Right lobe of liver (tissue), 6 donors: Measurements from ENCODE around the gene CDC14A. TPM values are rescaled to one million over a fixed set of nuclear protein-coding genes. Genes with fewer than 3 reads are reported as not detected.

Experiments used
- ATAC-seq, 4 donors: fragments of 200-7000 bp; cut with Tn5 transposase; one replicate each; pipeline ENCODE4 v1.9.1; 2020; ENCODE audit warnings: mild to moderate bottlenecking in 4 of 4, moderate library complexity in 4 of 4
- DNase-seq, 3 donors: peaks; one replicate each; pipeline ENCODE4 v3.0.0-alpha.2; 2020
- H3K27ac ChIP-seq, 3 donors: fragments of 200-600 bp; one replicate each; pipeline ENCODE4 v1.8.0; 2022
- H3K27me3 ChIP-seq, 2 donors: fragments of 200-600 bp; one replicate each; pipeline ENCODE4 v1.8.0; 2022
- H3K36me3 ChIP-seq, 4 donors: fragments of 200-600 bp; sonication (generic) in 1 of 4; one replicate each; pipeline versions ENCODE4 v1.5.1 to v1.8.0; 2017 to 2022; ENCODE audit warnings: control low read depth in 1 of 4
- H3K4me1 ChIP-seq, 4 donors: fragments of 200-600 bp; sonication (generic) in 1 of 4; one replicate each; pipeline versions ENCODE4 v1.5.1 to v1.8.0; 2017 to 2022; ENCODE audit warnings: control low read depth in 1 of 4
- H3K4me3 ChIP-seq, 3 donors: fragments of 200-600 bp; one replicate each; pipeline ENCODE4 v1.8.0; 2022
- H3K9me3 ChIP-seq, 4 donors: fragments of 200-600 bp; sonication (generic) in 1 of 4; one replicate each; pipeline versions ENCODE4 v1.5.1 to v1.8.0; 2017 to 2022; ENCODE audit warnings: control low read depth in 1 of 4
- POLR2A ChIP-seq: fragments of 450-650 bp; IDR thresholded peaks from one replicate; pipeline ENCODE4 v1.6.1; 2017; ENCODE audit warnings: antibody characterized with exemption, mild to moderate bottlenecking
- WGBS: methylation state at CpG from one replicate; pipeline ENCODE4 v1.1.6; 2018; ENCODE audit warnings: low coverage, low lambda C conversion rate; ENCODE audit not compliant: insufficient coverage; ENCODE audit errors: missing lambda C conversion rate; 5-methylcytosine and 5-hydroxymethylcytosine counted together
- intact Hi-C, 2 donors: fragments of 100-400 bp; cut with DNase I; formaldehyde crosslinking; loops; one replicate each; pipeline versions ENCODE4 v1.11.2 to v1.14.1; 2022
- total RNA-seq, 6 experiments: library from RNA; depleted of rRNA in 2 of 6; stranded (reverse); fragments of >200 nt in 2 of 6; fragmentation: NEBNext Ultra II Directional in 3 of 6; extraction: Animal tissue kit (Norgen Biotek cat#: 25700) in 3 of 6; gene quantifications; one replicate each; pipeline versions ENCODE4 v1.1.0 to v1.2.4, GENCODE V29; 2016 to 2023
- TF ChIP-seq, protein P1 (sequence below), 4 donors: fragments of 200-600 bp in 3 of 4; fragments of 450-650 bp in 1 of 4; IDR thresholded peaks; one replicate each; pipeline versions ENCODE4 v1.5.1 to v1.8.0; 2016 to 2022; ENCODE audit warnings: antibody characterized with exemption in 4 of 4, mild to moderate bottlenecking in 2 of 4
- donor health status: DM: no; HTN: yes; CAD: no.
- donor health status: DM: no; HTN: no; CAD: no.
- donor health status: DM: no; HTN: no; CAD: no.
- donor health status: DM: no; HTN: yes; CAD: no.
- donor health status: DM: no; HTN: yes; CAD: no.

CDC14A gene
- total RNA-seq, 6 experiments from 2014 or later: 1.1 to 3.3 (median 1.6) TPM

DNA sequence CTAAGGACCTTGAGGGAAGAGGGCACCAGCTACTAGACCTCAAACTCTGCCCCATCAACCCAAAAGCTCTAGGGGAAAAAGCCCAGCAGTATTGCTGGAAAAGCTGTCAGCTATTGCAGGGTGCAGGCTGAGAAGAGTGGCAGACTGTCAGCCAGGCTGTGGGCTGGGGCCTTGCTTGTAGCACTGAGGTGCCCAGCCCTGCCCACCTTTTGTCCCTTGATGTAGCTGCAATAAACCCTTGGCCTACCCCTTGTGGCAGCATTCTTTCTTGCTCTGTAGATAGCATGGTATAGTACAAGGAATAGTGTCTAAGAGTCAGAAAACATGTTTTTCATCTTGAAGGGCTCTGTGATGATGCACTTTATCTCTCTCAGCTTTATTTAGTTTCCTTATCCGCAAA lies 39.4 kb downstream of the CDC14A start:
- TF ChIP-seq, protein P1, sequence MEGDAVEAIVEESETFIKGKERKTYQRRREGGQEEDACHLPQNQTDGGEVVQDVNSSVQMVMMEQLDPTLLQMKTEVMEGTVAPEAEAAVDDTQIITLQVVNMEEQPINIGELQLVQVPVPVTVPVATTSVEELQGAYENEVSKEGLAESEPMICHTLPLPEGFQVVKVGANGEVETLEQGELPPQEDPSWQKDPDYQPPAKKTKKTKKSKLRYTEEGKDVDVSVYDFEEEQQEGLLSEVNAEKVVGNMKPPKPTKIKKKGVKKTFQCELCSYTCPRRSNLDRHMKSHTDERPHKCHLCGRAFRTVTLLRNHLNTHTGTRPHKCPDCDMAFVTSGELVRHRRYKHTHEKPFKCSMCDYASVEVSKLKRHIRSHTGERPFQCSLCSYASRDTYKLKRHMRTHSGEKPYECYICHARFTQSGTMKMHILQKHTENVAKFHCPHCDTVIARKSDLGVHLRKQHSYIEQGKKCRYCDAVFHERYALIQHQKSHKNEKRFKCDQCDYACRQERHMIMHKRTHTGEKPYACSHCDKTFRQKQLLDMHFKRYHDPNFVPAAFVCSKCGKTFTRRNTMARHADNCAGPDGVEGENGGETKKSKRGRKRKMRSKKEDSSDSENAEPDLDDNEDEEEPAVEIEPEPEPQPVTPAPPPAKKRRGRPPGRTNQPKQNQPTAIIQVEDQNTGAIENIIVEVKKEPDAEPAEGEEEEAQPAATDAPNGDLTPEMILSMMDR (IDR thresholded peaks at IDR 0.05): no peak
- no peak for TF ChIP-seq POLR2A
- Histone ChIP-seq H3K36me3 (no peaks in the 10 kb centered on the region), H3K27ac (no peak overlapping the region), H3K4me1 (no peaks in the 10 kb centered on the region), H3K4me3 (no peak overlapping the region), H3K27me3 (no peaks in the 10 kb centered on the region), H3K9me3 (no peaks in the 10 kb centered on the region)
- intact Hi-C loops: no loop called here
- DNase-seq: no peak
- WGBS: 50% methylated on average over 1 of the region's 1 CpG
- ATAC-seq: peak in 3 of 4 donors; percentile 7 to 27 (median 18)

DNA sequence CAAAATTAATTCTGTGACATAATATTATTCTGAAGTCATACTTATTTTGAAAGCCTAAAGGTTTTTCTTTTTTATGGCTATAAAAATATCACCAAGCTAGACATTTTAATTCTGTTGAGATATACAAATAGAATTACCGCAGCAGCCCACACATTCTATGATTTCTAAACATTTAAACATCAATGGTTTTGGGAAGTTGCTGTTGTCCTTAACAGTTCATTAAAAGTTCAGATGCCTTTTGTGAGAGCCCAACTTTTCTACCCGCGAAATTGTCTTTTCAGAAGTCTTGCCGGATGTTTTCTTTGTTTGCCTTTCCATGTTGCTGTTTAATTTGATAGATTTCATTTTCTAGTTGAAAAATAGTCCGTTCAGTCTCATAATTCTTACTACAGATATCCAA lies 40.5 kb downstream of the CDC14A start:
- no peak for ATAC-seq
- Histone ChIP-seq H3K9me3 (no peaks in the 10 kb centered on the region), H3K27ac (peak overlapping the region in 1 of 3 donors; percentile 5), H3K4me3 (no peak overlapping the region), H3K27me3 (no peaks in the 10 kb centered on the region), H3K4me1 (no peaks in the 10 kb centered on the region), H3K36me3 (no peaks in the 10 kb centered on the region)
- no peak for DNase-seq
- TF ChIP-seq POLR2A: no peak
- TF ChIP-seq, protein P1 (IDR thresholded peaks at IDR 0.05): no peak
- intact Hi-C loops: no loop called here
- WGBS: 69% methylated on average over 5 of the region's 5 CpGs

DNA sequence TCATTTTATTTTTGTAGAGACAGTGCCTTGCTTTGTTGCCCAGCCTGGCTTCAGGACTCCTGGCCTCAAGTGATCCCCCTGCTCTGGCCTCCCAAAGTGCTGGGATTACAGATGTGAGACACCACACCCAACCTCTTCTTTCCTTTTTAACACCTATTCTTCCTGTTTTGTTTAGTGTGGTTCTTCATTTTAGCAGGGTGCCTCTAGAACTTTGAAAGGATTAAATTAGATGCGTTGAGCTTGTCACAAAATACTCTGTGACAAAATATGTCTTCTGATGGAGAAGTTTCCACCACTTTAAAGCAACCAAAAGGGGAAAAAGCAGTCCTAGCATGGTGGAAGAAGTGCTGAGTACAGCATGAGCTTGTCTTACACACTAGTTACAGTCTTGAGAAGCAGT lies 42.0 kb downstream of the CDC14A start:
- Histone ChIP-seq H3K4me1 (no peaks in the 10 kb centered on the region), H3K36me3 (no peaks in the 10 kb centered on the region), H3K27me3 (no peaks in the 10 kb centered on the region), H3K4me3 (no peak overlapping the region), H3K9me3 (no peaks in the 10 kb centered on the region), H3K27ac (no peak overlapping the region)
- intact Hi-C loops: no loop called here
- ATAC-seq (peak in 1 of 4 donors; percentile 40), DNase-seq (no peak)
- TF ChIP-seq POLR2A: no peak
- TF ChIP-seq, protein P1 (IDR thresholded peaks at IDR 0.05): no peak
- 36% methylated on average over 1 of the region's 1 CpG for WGBS

DNA sequence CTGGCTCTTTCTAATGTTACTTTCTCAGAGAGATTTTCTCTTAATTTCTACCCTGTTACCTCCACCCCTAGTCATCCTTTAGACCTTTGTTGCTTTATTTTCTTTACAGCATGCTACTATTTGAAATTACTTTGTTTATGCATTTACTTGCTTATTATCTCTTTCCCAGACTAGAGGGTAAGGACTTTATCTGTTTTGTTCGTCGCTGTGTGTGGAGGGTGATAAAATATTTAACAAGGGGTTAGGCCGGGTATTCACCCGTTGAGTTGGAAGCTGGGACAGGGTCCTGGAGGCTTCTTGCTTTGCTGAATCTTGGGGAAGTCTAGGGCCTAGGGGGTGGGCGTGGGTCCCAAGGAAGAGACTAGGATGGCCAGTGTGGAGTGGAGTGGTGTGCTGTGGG lies 43.6 kb downstream of the CDC14A start:
- H3K4me3 ChIP-seq: no peak overlapping the region
- DNase-seq (no peak), ATAC-seq (no peak)
- no peak overlapping the region for H3K27ac ChIP-seq
- H3K36me3 ChIP-seq: no peaks in the 10 kb centered on the region
- TF ChIP-seq, protein P1 (IDR thresholded peaks at IDR 0.05): no peak
- TF ChIP-seq POLR2A: no peak
- no peaks in the 10 kb centered on the region for H3K9me3 ChIP-seq
- no peaks in the 10 kb centered on the region for H3K27me3 ChIP-seq
- intact Hi-C loops: no loop called here
- 85% methylated on average over 5 of the region's 5 CpGs for WGBS
- H3K4me1 ChIP-seq: no peaks in the 10 kb centered on the region

DNA sequence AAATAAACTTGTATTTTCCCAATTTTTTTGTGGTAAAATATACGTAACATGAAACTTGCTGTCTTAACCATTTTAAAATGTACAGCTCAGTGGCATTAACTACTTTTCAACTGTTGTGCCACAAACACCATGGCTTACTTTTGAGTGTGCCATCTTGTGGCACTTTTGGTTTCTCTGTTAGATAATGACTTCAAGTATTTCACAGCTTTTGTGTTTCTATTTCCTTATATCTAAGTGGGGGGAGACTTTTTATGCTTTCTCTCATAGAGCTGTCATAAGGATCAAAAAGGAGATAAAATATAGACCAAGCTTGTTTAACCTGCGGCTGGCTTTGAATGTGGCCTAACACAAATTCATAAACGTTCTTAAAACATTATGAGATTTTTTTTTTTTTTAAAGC lies 44.3 kb downstream of the CDC14A start:
- intact Hi-C loops: no loop called here
- TF ChIP-seq, protein P1 (IDR thresholded peaks at IDR 0.05): no peak
- H3K27ac ChIP-seq: no peak overlapping the region

More for the DNA sequence above, 44.3 kb downstream of the CDC14A start:
- ATAC-seq (no peak), DNase-seq (no peak)
- Histone ChIP-seq H3K27me3 (no peaks in the 10 kb centered on the region), H3K9me3 (no peaks in the 10 kb centered on the region), H3K4me1 (no peaks in the 10 kb centered on the region), H3K4me3 (no peak overlapping the region), H3K36me3 (no peaks in the 10 kb centered on the region)
- whole genome bisulfite sequencing: 71% methylated on average over 3 of the region's 3 CpGs
